ENCODE results near the gene PKP4. TPM values are rescaled to one million over a fixed set of nuclear protein-coding genes. Genes with fewer than 3 reads are reported as not detected.
A peak's percentile ranks its signal among the peaks of the same experiment; 100 is the strongest.

Gene PKP4
- total and polyA plus RNA-seq, 4 donors = 21.5 to 96.4 (median 32.8) TPM

GRCh38 chr2:158484892-158485556 lies 28.3 kb downstream of the PKP4 start:
- H3K9ac ChIP-seq (ENCODE audit: insufficient read depth in 1 of 2, low read length in 2 of 2) = no peak overlapping the region
- 72 to 78% methylated on average over 8 of the region's 8 CpGs for WGBS, 2 donors
- no peaks in the 10 kb centered on the region for H3K9me3 ChIP-seq (ENCODE audit: control insufficient read depth in 4 of 4, insufficient read depth in 3 of 4, low read length in 3 of 4)
- DNase-seq = no peak
- peaks cover 0 to 38% (median 16%) of the 10 kb centered on the region in 5 donors for H3K4me1 ChIP-seq (ENCODE audit: control insufficient read depth in 5 of 5, insufficient read depth in 5 of 5, low read length in 5 of 5)
- TF ChIP-seq CTCF (IDR thresholded peaks at IDR 0.05; ENCODE audit: control extremely low read depth, extremely low read depth) = no peak
- H3K27ac ChIP-seq (ENCODE audit: low read depth in 1 of 2, low read length in 1 of 2) = peak overlapping the region in 1 of 2 donors; percentile 29
- H3K36me3 ChIP-seq (ENCODE audit: control insufficient read depth in 4 of 4, insufficient read depth in 4 of 4, low read length in 4 of 4) = no peaks in the 10 kb centered on the region
- no peak overlapping the region for H3K4me3 ChIP-seq
- H3K27me3 ChIP-seq (ENCODE audit: control insufficient read depth in 3 of 3, insufficient read depth in 3 of 3, low read length in 2 of 3) = no peaks in the 10 kb centered on the region
- ATAC-seq (ENCODE audit: insufficient read depth, low FRiP score) = no peak

GRCh38 chr2:158486150-158486969 lies 29.6 kb downstream of the PKP4 start:
- ATAC-seq (ENCODE audit: insufficient read depth, low FRiP score) (no peak), DNase-seq (peak in 2 of 3 donors; percentile 14 to 27)
- peaks cover 0 to 40% (median 18%) of the 10 kb centered on the region in 5 donors for H3K4me1 ChIP-seq (ENCODE audit: control insufficient read depth in 5 of 5, insufficient read depth in 5 of 5, low read length in 5 of 5)
- H3K4me3 ChIP-seq = no peak overlapping the region
- no peak for TF ChIP-seq CTCF (IDR thresholded peaks at IDR 0.05; ENCODE audit: control extremely low read depth, extremely low read depth)
- no peaks in the 10 kb centered on the region for H3K9me3 ChIP-seq (ENCODE audit: control insufficient read depth in 4 of 4, insufficient read depth in 3 of 4, low read length in 3 of 4)
- no peaks in the 10 kb centered on the region for H3K36me3 ChIP-seq (ENCODE audit: control insufficient read depth in 4 of 4, insufficient read depth in 4 of 4, low read length in 4 of 4)
- H3K27me3 ChIP-seq (ENCODE audit: control insufficient read depth in 3 of 3, insufficient read depth in 3 of 3, low read length in 2 of 3) = no peaks in the 10 kb centered on the region
- no peak overlapping the region for H3K27ac ChIP-seq (ENCODE audit: low read depth in 1 of 2, low read length in 1 of 2)
- WGBS, 2 donors = 87 to 92% methylated on average over 3 of the region's 3 CpGs
- peak overlapping the region in 1 of 2 donors; percentile 57 for H3K9ac ChIP-seq (ENCODE audit: insufficient read depth in 1 of 2, low read length in 2 of 2)

DNA sequence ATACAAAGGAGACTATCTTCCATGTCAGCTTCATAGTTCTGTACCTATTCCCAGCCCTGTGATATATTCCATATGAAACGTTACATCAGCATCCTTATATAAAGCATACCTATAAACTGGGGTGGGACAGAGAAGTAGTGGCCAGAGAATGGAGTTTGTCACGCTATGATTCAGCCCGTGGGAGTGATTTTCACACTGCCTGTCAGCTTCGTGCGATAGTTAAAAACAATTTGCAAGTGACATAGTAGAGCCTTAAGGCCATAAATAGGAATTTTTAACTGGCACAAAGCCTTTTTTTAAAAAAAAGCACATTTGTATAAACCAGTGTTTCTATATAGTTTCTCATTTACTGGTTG lies 30.2 kb downstream of the PKP4 start:
- no peaks in the 10 kb centered on the region for H3K36me3 ChIP-seq (ENCODE audit: control insufficient read depth in 4 of 4, insufficient read depth in 4 of 4, low read length in 4 of 4)
- no peaks in the 10 kb centered on the region for H3K9me3 ChIP-seq (ENCODE audit: control insufficient read depth in 4 of 4, insufficient read depth in 3 of 4, low read length in 3 of 4)
- peaks cover 0 to 40% (median 18%) of the 10 kb centered on the region in 5 donors for H3K4me1 ChIP-seq (ENCODE audit: control insufficient read depth in 5 of 5, insufficient read depth in 5 of 5, low read length in 5 of 5)
- WGBS, 2 donors = 75 to 81% methylated on average over 5 of the region's 5 CpGs
- no peak for TF ChIP-seq CTCF (IDR thresholded peaks at IDR 0.05; ENCODE audit: control extremely low read depth, extremely low read depth)
- peak in 2 of 3 donors; percentile 28 for DNase-seq
- H3K27ac ChIP-seq (ENCODE audit: low read depth in 1 of 2, low read length in 1 of 2) = no peak overlapping the region
- no peak for ATAC-seq (ENCODE audit: insufficient read depth, low FRiP score)
- no peak overlapping the region for H3K4me3 ChIP-seq
- H3K27me3 ChIP-seq (ENCODE audit: control insufficient read depth in 3 of 3, insufficient read depth in 3 of 3, low read length in 2 of 3) = no peaks in the 10 kb centered on the region
- H3K9ac ChIP-seq (ENCODE audit: insufficient read depth in 1 of 2, low read length in 2 of 2) = peak overlapping the region in 1 of 2 donors; percentile 57
